HAP-1 (cell line): ENCODE results near the gene HOTAIR.
A peak's percentile ranks its signal among the peaks of the same experiment; 100 is the strongest.

ENCODE experiments used
- DNase-seq, 2 experiments: peaks; one replicate each; pipeline ENCODE4 v3.0.0-alpha.2; 2016 to 2020; ENCODE audit warnings: low spot score in 2 of 2
- H3K27me3 ChIP-seq: fragments of 250-450 bp; sonication (Bioruptor Pico); 2 replicates; pipeline ENCODE4 v1.5.1; 2020; ENCODE audit warnings: low read depth, mild to moderate bottlenecking, moderate library complexity
- H3K36me3 ChIP-seq: fragments of 250-450 bp; sonication (Bioruptor Pico); replicated peaks from 2 replicates; pipeline ENCODE4 v1.5.1; 2020; ENCODE audit warnings: mild to moderate bottlenecking
- H3K4me1 ChIP-seq: fragments of 250-450 bp; sonication (Bioruptor Pico); 2 replicates; pipeline ENCODE4 v1.5.1; 2020; ENCODE audit warnings: mild to moderate bottlenecking
- H3K4me3 ChIP-seq: fragments of 250-450 bp; sonication (Bioruptor Pico); 2 replicates; pipeline ENCODE4 v1.5.1; 2020; ENCODE audit warnings: mild to moderate bottlenecking, moderate library complexity
- H3K9me3 ChIP-seq: fragments of 250-450 bp; sonication (Bioruptor Pico); 2 replicates; pipeline ENCODE4 v1.5.1; 2020; ENCODE audit warnings: mild to moderate bottlenecking, moderate library complexity
- in situ Hi-C: fragments of 300-500 bp; cut with MboI; formaldehyde crosslinking; loops from 3 replicates; pipeline ENCODE4 v1.14.3; 2020; ENCODE audit warnings: low sequenced_read_pairs, inconsistent platforms, mixed read lengths

The HOTAIR gene

DNA sequence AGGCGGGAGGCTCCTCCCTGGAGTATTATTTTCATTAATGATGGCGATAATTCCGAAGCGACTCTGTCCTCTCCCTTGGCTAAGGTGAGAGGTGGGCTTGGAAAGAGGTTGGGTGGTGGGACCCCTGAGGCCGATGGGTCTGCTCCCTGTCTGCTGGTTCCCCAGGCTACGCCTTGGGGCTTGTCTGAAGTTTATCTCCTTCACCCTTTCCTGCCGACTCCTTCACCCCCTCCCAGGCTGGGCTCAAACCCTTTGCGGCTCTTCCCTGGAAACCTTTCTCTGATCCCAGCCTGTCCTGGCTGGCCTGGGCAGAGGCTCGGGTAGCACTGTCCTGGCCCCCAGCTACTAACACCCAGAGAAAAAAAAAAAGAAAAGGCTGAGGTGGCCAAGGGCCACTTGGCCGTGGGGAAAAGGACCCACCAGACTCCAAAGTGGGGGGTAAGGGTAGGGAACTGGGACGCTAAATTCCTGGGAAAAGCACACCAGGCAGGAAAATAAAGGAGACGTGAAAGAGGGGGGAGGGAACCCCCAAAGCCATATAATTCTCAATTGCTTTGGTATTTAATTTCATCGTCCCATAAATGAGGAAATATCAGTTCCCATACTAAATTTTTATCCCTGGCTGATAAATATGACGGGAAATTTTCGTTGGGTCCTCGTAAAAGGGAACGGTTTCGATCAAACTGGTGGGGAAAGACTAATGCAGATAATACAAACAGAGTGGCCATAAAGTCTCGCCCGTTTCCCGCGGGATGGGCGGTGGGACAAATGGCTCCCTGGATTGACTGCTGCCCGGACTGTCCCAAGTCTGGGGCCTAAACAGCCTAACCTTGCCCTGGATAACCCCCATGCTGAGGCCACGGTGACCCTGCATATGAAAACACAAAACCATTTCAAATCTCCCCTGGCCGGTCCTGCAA is 8.2 kb upstream of the HOTAIR start:
- Histone ChIP-seq H3K9me3 (no peaks in the 10 kb centered on the region), H3K4me1 (peaks cover 27% of the 10 kb centered on the region), H3K27me3 (no peaks in the 10 kb centered on the region), H3K36me3 (no peaks in the 10 kb centered on the region), H3K4me3 (no peak overlapping the region)
- no peak for DNase-seq
- in situ Hi-C loops: loop anchor here (25.0 kb wide), 1 partner anchor 379 kb away; the partner anchor contains the start of gene GPR84

DNA sequence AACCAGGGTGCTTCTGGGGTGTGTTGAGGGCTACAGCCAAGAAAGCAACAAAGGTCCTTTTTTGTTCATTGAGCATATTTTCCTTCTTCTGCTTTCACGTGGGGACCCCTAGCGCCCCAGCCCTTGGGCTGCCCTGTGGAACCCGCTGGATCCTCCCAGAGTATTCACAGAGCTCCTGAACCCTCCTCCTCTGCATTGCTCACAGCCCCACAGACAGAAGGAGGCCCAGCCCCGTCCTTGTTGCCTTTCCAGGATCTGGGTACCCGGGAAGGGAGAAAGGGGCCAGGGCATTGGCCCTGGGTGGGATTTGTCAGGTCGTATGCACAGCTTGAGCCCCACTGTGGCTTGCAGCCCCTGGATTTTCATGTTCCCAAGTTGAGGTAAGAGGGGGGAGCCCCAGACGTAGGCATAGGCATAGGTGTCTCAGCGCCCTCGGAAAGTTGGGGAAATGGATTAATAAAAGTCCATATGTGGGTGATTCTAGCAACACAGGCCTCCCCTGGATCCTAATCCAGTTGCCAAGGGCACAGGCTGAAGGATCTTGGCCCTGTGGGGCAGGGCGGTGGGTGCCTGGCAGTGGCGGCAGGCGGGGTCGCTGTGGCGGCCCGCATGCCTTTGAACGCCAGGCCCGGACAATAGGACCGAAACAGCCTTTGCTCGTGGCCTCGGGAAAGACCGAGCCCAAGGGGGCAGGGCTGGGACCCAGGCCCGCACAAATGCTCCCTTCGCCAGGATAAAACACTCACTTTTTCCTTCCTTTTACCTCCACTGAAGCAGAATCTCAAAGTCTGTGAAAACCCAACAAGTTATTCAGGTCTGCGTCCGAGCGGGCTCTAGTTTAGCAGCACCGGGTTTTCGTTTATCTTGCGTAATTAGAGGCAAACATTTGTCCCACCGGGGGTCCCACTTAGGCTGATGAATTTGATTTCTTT is 7.1 kb upstream of the HOTAIR start:
- in situ Hi-C loops: loop anchor here (25.0 kb wide), 1 partner anchor 380 kb away; the partner anchor contains the start of gene GPR84
- no peaks in the 10 kb centered on the region for H3K9me3 ChIP-seq
- H3K4me1 ChIP-seq: peaks cover 35% of the 10 kb centered on the region
- no peak overlapping the region for H3K4me3 ChIP-seq
- DNase-seq: no peak
- no peaks in the 10 kb centered on the region for H3K27me3 ChIP-seq
- no peaks in the 10 kb centered on the region for H3K36me3 ChIP-seq

DNA sequence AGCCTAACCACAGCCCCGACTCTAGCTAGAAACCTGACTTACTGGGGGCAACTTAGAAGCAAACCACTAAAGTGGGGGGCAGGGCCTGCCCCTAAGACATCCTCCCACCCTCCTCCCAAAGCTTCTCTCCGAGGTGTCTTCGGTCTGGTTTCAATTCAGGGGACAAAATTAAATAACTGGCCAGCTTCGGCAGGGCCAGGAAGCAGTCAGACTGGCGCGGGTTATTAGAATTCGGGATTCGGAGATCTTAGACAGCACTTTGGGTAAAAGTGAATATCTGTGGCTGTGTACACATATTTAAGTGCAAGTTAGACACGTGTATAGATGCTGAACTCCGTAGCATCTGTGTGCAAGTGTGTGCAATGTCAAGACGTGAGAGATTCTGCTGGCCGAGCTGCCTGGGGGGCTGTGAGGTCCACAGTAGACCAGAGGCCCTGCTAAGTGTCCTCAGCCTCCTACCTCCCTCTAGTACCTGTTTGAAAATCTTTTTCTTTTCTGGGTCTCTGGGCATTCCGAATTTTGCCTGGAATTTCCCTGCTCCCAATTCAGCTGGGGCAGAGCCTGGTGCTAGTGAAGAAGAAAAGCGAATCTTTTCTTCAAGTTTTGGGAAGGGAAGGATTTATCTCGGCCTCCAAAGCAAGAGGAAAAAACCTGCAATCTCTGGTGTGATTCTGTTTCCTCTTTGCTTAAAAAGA is 6.2 kb upstream of the HOTAIR start:
- H3K36me3 ChIP-seq: no peaks in the 10 kb centered on the region
- DNase-seq: no peak
- in situ Hi-C loops: loop anchor here (25.0 kb wide), 1 partner anchor 381 kb away; the partner anchor contains the start of gene GPR84
- no peaks in the 10 kb centered on the region for H3K27me3 ChIP-seq
- H3K4me1 ChIP-seq: peaks cover 37% of the 10 kb centered on the region
- H3K9me3 ChIP-seq: no peaks in the 10 kb centered on the region
- H3K4me3 ChIP-seq: no peak overlapping the region

DNA sequence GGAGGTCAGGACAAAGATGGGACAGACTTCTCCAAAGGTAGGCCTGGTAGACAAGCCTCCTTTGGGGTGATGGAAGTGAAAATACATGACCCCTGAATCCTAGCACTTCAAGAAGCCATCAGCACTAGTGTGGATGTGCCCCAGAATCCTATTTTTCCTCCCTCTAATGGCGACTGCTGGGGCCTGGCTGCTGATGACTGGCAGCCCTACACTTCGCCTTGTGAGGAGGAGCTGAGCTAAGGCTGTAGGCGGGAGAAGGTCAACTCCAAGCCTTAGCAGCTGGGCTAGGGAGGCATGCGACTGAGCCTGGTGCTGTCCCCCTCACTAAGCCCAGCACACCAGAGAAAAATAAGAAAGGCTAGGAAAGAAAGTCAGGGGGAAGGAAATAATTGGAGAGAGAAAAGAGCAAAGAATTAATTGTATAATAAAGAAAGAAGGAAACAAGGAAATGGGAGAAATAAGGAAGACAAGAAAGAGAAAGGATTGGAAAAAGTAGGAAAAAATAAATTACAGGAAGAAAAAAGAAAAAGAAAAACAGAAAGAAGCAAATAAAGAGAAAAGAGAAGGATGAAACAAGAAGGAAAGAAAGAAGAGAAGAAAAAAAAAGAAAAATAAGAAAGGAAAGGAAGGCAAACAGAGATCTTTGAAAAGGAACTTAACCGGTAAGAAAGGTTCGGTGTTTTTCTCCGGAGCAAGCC is 5.5 kb upstream of the HOTAIR start:
- peaks cover 31% of the 10 kb centered on the region for H3K4me1 ChIP-seq
- no peaks in the 10 kb centered on the region for H3K36me3 ChIP-seq
- no peak overlapping the region for H3K4me3 ChIP-seq
- no peaks in the 10 kb centered on the region for H3K27me3 ChIP-seq
- in situ Hi-C loops: loop anchor here (25.0 kb wide), 1 partner anchor 382 kb away; the partner anchor contains the start of gene GPR84
- no peaks in the 10 kb centered on the region for H3K9me3 ChIP-seq
- no peak for DNase-seq

DNA sequence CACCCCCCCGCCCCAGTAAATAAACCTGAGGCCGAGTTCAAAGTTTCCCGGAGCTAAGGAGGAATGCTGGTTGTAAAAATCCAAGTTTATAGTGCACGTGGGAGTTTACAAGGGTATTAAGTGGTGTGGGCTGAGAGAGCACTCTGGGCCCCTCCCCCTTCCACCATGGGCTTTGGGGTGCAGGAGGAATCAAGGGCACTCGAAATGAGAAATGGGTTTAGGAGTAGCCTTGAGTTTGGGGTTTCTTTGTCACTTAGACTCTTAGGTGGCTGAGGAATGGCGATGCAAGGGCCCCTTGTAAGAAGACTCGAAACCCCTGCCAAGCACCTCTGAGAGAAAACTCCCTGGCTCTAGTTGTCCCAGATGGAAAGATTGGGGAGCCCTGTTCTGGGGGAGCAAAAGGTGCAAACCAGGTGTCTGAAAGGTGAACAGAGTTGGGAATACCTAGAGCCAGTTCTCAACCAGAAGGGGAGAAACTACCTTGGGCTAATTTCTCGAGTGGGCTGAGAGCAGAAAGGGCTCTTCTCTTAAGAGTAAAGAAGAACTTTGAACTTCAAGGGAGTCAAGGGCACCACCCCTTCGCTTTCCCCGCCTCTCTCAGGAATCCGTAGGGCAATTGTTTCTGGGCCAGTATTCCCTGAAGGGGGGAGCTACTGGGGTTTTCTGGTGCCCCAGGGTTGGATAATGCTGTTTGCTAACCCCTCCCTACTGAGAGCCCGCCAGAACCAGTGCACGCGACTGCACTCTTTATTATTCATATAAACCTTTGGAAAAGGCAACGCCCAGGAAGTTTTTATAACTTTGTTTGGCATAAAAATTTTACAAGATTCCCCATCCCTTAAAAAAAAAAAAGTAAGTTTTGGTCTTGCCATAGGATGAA is 4.0 kb upstream of the HOTAIR start:
- in situ Hi-C loops: loop anchor here (25.0 kb wide), 1 partner anchor 384 kb away; the partner anchor contains the start of gene GPR84
- H3K36me3 ChIP-seq: no peaks in the 10 kb centered on the region
- peak; percentile 82 to 88 for DNase-seq
- H3K4me3 ChIP-seq: no peak overlapping the region
- H3K9me3 ChIP-seq: no peaks in the 10 kb centered on the region
- peaks cover 30% of the 10 kb centered on the region for H3K4me1 ChIP-seq
- H3K27me3 ChIP-seq: no peaks in the 10 kb centered on the region

DNA sequence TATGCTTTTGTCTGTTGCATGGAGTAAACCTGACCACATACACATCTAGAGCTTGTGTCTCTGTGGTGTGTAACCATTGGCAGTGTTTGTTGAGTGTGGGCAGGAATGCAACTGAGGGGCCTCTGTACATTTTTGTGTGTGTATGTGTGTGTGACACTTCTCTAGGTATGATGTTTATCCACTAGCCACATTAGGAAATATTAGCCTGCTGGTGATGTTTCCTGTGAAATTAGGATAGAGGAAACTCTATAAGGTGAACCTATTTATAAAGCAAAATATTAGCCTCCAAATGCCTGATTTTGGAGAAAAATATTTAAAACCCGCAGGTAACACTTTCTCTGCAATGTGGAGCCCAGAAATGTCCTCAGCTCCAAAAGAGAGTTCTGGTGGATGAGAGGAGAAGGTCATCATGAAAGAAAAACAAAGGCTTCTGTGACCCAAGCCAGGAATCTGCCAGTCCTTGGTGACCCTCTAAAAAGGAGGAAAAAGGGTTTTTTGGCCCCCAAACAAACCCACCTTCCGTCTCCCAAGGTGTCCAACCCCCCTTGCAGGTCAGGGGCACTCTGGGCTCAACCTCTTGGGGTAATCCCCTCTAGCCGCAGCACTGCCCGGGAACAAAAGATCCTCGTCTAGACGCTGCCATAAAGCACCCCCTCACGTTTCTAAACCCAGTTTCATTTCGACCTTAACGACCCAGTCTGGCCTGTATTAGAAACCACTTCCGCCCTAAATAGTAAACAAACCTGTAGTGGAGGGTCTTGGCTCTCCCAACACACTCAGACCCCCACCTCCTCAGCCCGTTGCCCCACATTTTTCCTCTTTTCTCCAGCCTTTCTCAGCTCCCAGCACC is 3.1 kb upstream of the HOTAIR start:
- Histone ChIP-seq H3K9me3 (no peaks in the 10 kb centered on the region), H3K4me3 (no peak overlapping the region), H3K27me3 (no peaks in the 10 kb centered on the region), H3K4me1 (peaks cover 30% of the 10 kb centered on the region), H3K36me3 (no peaks in the 10 kb centered on the region)
- in situ Hi-C loops: loop anchor here (25.0 kb wide), 1 partner anchor 384 kb away; the partner anchor contains the start of gene GPR84
- DNase-seq: peak in 1 of 2 experiments; percentile 47

DNA sequence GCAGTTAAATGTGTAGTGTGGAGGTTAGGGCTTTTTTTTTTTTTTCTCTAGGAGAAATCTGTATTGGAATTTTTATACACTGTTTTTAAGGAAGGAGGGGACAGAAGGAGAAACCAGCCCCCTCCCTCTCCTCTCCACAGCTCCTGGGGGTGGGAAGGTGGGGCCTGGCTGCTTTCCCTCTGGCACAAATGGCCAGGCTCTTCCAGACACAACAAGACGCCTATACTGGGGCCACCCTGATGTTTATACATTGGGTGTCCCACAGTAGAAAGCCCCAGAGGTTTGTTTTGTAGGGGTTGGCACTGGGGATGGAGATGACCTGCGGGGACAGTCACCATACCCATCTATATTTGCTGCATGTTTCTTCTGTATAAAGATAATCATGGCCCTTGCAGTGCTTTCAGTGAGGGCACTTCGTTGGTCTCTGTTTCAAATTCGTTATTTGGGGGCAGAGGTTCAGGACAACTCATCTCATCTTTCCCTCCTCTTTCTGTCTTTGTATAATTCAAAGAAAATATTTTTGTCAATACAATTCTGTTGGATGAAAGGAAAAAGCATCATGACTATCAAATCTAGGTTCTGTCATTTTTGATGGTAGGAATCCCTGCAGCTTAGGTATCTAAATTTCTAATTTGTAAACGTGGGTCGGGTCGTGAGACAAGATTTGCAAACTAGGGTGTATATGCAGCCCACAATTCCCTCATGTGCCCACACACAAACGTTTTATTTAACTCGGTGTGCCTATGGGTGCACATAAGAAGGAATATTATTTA is 2.3 kb upstream of the HOTAIR start:
- peaks cover 30% of the 10 kb centered on the region for H3K4me1 ChIP-seq
- DNase-seq: no peak
- H3K4me3 ChIP-seq: no peak overlapping the region
- no peaks in the 10 kb centered on the region for H3K9me3 ChIP-seq
- H3K27me3 ChIP-seq: no peaks in the 10 kb centered on the region
- in situ Hi-C loops: loop anchor here (25.0 kb wide), 1 partner anchor 385 kb away; the partner anchor contains the start of gene GPR84
- no peaks in the 10 kb centered on the region for H3K36me3 ChIP-seq

DNA sequence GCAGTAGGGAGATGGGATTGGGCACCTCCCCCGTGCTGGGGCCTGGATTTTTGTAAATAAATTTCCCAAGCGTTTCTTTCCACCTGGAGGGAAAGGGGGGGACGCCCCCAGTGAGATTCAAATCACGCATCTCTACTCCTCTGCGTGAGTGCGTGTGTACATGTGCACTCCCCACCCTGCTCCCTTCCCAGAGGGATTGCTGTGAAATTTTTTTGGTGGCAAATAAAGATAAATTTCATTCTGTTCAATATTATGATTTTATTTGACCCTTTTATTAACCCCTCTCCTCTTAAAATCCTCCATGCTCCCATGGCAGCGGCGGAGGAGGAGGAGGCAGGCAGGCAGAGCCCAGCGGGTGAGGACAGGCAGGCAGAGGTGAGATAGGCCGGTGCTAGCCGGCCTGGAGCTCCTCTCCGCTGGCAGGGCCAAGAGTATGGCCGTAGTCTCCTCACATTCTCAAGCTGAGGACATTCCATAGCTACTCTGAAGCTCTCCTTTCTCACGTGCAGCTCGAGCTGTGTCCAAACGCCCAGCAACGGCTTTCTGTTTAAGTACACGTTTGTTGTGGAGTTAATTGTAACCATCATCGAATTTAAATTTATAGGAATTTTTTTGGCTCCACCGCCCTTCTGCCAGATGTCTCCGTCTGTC is 1.5 kb upstream of the HOTAIR start:
- Histone ChIP-seq H3K4me1 (peaks cover 30% of the 10 kb centered on the region), H3K9me3 (no peaks in the 10 kb centered on the region), H3K27me3 (no peaks in the 10 kb centered on the region), H3K4me3 (no peak overlapping the region), H3K36me3 (no peaks in the 10 kb centered on the region)
- in situ Hi-C loops: loop anchor here (25.0 kb wide), 1 partner anchor 386 kb away; the partner anchor contains the start of gene GPR84
- DNase-seq: no peak

DNA sequence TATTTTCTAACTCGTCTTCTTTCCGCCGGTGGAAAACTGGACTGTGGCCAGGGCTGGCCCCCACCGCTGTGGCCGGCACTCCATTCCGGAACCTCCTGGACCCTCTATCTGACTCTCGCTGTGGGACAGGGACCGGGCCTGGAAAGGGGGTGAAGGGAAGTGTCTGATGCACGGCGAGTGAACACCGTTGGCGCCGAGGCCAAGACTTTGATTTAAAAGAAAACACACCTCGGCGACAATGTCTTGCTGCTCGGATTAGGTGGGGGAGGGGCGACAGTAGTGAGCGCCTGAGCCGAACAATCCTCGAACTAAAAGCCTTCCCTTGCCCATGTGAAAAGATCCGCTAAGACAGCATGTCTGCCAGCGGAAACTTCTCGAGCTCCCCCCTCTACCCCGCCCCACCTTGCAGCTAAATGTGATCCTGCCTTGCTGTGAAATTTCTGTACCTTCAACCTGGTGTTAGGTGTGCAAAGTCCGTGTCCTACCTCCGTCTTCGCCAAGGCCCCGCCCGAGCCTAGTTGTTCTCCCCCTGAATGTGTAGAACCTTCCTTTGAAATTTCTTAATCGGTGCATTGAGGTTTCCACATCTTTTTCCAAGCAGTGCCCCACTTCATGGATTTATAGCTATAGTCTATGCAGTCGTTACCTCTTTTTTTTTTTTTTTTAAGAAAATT is 862 bp upstream of the HOTAIR start:
- no peak for DNase-seq
- Histone ChIP-seq H3K4me1 (peaks cover 30% of the 10 kb centered on the region), H3K4me3 (no peak overlapping the region), H3K27me3 (no peaks in the 10 kb centered on the region), H3K9me3 (no peaks in the 10 kb centered on the region), H3K36me3 (no peaks in the 10 kb centered on the region)
- in situ Hi-C loops: loop anchor here (25.0 kb wide), 1 partner anchor 387 kb away; the partner anchor contains the start of gene GPR84

DNA sequence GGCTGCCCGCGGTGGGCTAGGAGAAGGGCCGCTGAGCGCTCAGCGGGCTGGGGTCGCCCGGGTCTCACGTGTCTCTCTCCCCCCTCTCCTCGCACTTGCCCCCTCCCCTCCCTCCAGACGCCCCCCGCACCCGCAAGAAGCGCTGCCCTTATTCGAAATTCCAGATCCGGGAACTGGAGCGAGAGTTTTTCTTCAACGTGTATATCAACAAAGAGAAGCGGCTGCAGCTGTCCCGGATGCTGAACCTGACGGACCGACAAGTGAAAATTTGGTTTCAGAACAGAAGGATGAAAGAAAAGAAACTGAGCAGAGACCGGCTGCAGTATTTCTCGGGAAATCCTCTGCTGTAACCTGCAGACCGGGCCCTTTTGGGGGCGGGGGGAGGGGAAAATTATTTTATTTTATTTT is 314 bp upstream of the HOTAIR start:
- Histone ChIP-seq H3K4me3 (no peak overlapping the region), H3K27me3 (no peaks in the 10 kb centered on the region), H3K4me1 (peaks cover 30% of the 10 kb centered on the region), H3K36me3 (no peaks in the 10 kb centered on the region), H3K9me3 (no peaks in the 10 kb centered on the region)
- no peak for DNase-seq
- in situ Hi-C loops: loop anchor here (25.0 kb wide), 1 partner anchor 387 kb away; the partner anchor contains the start of gene GPR84
